ENCODE measurements around the gene ERAL1. TPM values are rescaled to one million over a fixed set of nuclear protein-coding genes. Genes with fewer than 3 reads are reported as not detected.

Gene ERAL1
- total and polyA plus RNA-seq, 2 of the 4 experiments (the other 2 are of a cell fraction): 34.1 to 62.3 TPM

GRCh38 chr17:28892024-28892423, 37.2 kb downstream of the ERAL1 start:
- TF ChIP-seq RCOR1 (IDR thresholded peaks at IDR 0.05; ENCODE audit: insufficient replicate concordance, low read length) (no peak), MAZ (IDR thresholded peaks at IDR 0.05; ENCODE audit: borderline replicate concordance, low read depth, low read length) (no peak), POLR2A (IDR thresholded peaks at IDR 0.05; ENCODE audit: low read depth, low read length) (no peak), ELK1 (IDR thresholded peaks at IDR 0.05; ENCODE audit: borderline replicate concordance, low read depth, low read length) (no peak), CHD1 (IDR thresholded peaks at IDR 0.05; ENCODE audit: low read depth, low read length) (no peak), FOS (IDR thresholded peaks at IDR 0.05; ENCODE audit: low read depth, low read length) (no peak), RFX5 (IDR thresholded peaks at IDR 0.05; ENCODE audit: low read depth, low read length) (no peak), MXI1 (IDR thresholded peaks at IDR 0.05; ENCODE audit: borderline replicate concordance, low read depth, low read length) (no peak), USF2 (IDR thresholded peaks at IDR 0.05; ENCODE audit: low read depth, low read length) (no peak), BHLHE40 (IDR thresholded peaks at IDR 0.05; ENCODE audit: low read depth, low read length) (no peak), NFE2L2 (IDR thresholded peaks at IDR 0.05; ENCODE audit: low read depth, low read length) (no peak), RAD21 (IDR thresholded peaks at IDR 0.05; ENCODE audit: low read length) (no peak), MAFK (IDR thresholded peaks at IDR 0.05; ENCODE audit: low read depth, low read length) (no peak)
- TF ChIP-seq, protein P1, sequence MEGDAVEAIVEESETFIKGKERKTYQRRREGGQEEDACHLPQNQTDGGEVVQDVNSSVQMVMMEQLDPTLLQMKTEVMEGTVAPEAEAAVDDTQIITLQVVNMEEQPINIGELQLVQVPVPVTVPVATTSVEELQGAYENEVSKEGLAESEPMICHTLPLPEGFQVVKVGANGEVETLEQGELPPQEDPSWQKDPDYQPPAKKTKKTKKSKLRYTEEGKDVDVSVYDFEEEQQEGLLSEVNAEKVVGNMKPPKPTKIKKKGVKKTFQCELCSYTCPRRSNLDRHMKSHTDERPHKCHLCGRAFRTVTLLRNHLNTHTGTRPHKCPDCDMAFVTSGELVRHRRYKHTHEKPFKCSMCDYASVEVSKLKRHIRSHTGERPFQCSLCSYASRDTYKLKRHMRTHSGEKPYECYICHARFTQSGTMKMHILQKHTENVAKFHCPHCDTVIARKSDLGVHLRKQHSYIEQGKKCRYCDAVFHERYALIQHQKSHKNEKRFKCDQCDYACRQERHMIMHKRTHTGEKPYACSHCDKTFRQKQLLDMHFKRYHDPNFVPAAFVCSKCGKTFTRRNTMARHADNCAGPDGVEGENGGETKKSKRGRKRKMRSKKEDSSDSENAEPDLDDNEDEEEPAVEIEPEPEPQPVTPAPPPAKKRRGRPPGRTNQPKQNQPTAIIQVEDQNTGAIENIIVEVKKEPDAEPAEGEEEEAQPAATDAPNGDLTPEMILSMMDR (conservative IDR thresholded peaks at IDR 0.05; ENCODE audit: low read depth, low read length): no peak
- H4K91ac ChIP-seq (ENCODE audit: insufficient read depth, low read depth, low read length): no peak overlapping the region
- H2AFZ ChIP-seq (replicated peaks; ENCODE audit: low read length, poor library complexity): no peak overlapping the region
- H3K14ac ChIP-seq (replicated peaks; ENCODE audit: low read depth, low read length): no peak overlapping the region
- H3K9ac ChIP-seq (ENCODE audit: low read depth, low read length): no peak overlapping the region
- H3K4me3 ChIP-seq (ENCODE audit: insufficient read depth, low read depth, low read length): no peak overlapping the region
- H2AK5ac ChIP-seq (ENCODE audit: low read depth, low read length): no peak overlapping the region
- H3K4me1 ChIP-seq (ENCODE audit: control insufficient read depth, insufficient read depth, low read length): peaks cover 3% of the 10 kb centered on the region; the same call in 1 of the 2 replicates
- H2BK20ac ChIP-seq (ENCODE audit: low read depth, low read length): no peak overlapping the region
- no peak overlapping the region for H3K27ac ChIP-seq (ENCODE audit: insufficient read depth, low read length)
- H3K9me1 ChIP-seq (ENCODE audit: insufficient read depth, low read length): peaks cover 10% of the 10 kb centered on the region
- 86% methylated on average over 1 of the region's 4 CpGs; no CpG with 5 or more reads in 1 of the 2 experiments for WGBS, 2 experiments (ENCODE audit: extremely low coverage in 2 of 2, insufficient read length in 1 of 2)
- no peak overlapping the region for H2AK9ac ChIP-seq (replicated peaks; ENCODE audit: low read depth, low read length, poor library complexity)
- H3K36me3 ChIP-seq (ENCODE audit: control insufficient read depth, insufficient read depth, low read length): peaks cover 14% of the 10 kb centered on the region
- no peak overlapping the region for H2BK120ac ChIP-seq (ENCODE audit: low read depth, low read length)
- intact Hi-C loops (cut with micrococcal nuclease) (no loop called here), dilution Hi-C loops (cut with HindIII; ENCODE audit: low sequenced_read_pairs, unreplicated experiment) (no loop called here), in situ Hi-C loops (cut with MboI; ENCODE audit: low sequenced_read_pairs) (no loop called here)
- CTCF ChIA-PET: interaction anchor here (1.1 kb wide), 1 partner anchor 129 kb away, joined by 4 read pairs; no protein-coding TSS in a partner anchor
- no peak overlapping the region for H4K8ac ChIP-seq (ENCODE audit: low read depth in 2 of 2, low read length in 2 of 2)
- no peak overlapping the region for H3K4ac ChIP-seq (ENCODE audit: low read depth, low read length)
- POLR2A ChIA-PET (ENCODE audit: unreplicated experiment): no interaction called here
- no peak overlapping the region for H2BK15ac ChIP-seq (ENCODE audit: low read depth, low read length)
- no peaks in the 10 kb centered on the region for H3K27me3 ChIP-seq (ENCODE audit: control insufficient read depth, insufficient read depth, low read length)
- no peak overlapping the region for H3K23ac ChIP-seq (ENCODE audit: low read depth, low read length)
- peaks cover 33% of the 10 kb centered on the region; the same call in 1 of the 2 replicates for H4K20me1 ChIP-seq (ENCODE audit: insufficient read depth, low read length)
- ATAC-seq (ENCODE audit: low read depth) (no peak), DNase-seq (no peak)
- peaks cover 14 to 44% of the 10 kb centered on the region in 2 experiments for H3K79me1 ChIP-seq (ENCODE audit: low read depth in 1 of 2, low read length in 2 of 2)
- no peak overlapping the region for H3K18ac ChIP-seq (ENCODE audit: low read depth, low read length)
- no peak overlapping the region for H3K56ac ChIP-seq (ENCODE audit: extremely low read depth, insufficient read depth, low read length)
- no peak overlapping the region for H3K4me2 ChIP-seq (ENCODE audit: low read depth, low read length)
- H4K5ac ChIP-seq (ENCODE audit: low read depth, low read length): no peak overlapping the region
- no peak overlapping the region for H2BK5ac ChIP-seq (ENCODE audit: low read depth, low read length, poor library complexity, severe bottlenecking)
- no TSS peak for BruUV-seq (replicated peaks)
- H3K9me3 ChIP-seq (ENCODE audit: control insufficient read depth, insufficient read depth, low read length): no peaks in the 10 kb centered on the region
